COR-L47 (cell line): ENCODE data around the gene C2CD3.
"Not testable (repeated sequence)": the region's sequence is repeated elsewhere in the genome, so short reads cannot be mapped to it uniquely, and the experiment has no call there.

Experiments
- DNase-seq: peaks from one replicate; lab custom pipeline; 2025; lab: John Stamatoyannopoulos, UW

Gene C2CD3

GRCh38 chr11:74162681-74163467 is 7.9 kb downstream of the C2CD3 start:
- DNase-seq = no peak

- no peak for DNase-seq
Observed at GRCh38 chr11:74159642-74160041, 11.2 kb downstream of the C2CD3 start.

GRCh38 chr11:74157169-74157568 is 13.6 kb downstream of the C2CD3 start:
- no peak for DNase-seq

GRCh38 chr11:74154620-74155281 is 16.1 kb downstream of the C2CD3 start:
- DNase-seq = no peak

- DNase-seq = no peak
Observed at GRCh38 chr11:74153224-74153623, 17.6 kb downstream of the C2CD3 start.

- no peak for DNase-seq
Observed at GRCh38 chr11:74147199-74147929, 23.4 kb downstream of the C2CD3 start.

- DNase-seq = no peak
Observed at GRCh38 chr11:74144592-74144991, 26.2 kb downstream of the C2CD3 start.

GRCh38 chr11:74142624-74143023 is 28.2 kb downstream of the C2CD3 start:
- no peak for DNase-seq

GRCh38 chr11:74141908-74142307 is 28.9 kb downstream of the C2CD3 start:
- DNase-seq = no peak

- no peak for DNase-seq
Observed at GRCh38 chr11:74141241-74141695, 29.5 kb downstream of the C2CD3 start.

GRCh38 chr11:74139919-74140431 is 30.8 kb downstream of the C2CD3 start:
- DNase-seq = not testable (repeated sequence)

- DNase-seq = no peak
Observed at GRCh38 chr11:74139151-74139918, 31.5 kb downstream of the C2CD3 start.

GRCh38 chr11:74138572-74138971 is 32.2 kb downstream of the C2CD3 start:
- no peak for DNase-seq

- no peak for DNase-seq
Observed at GRCh38 chr11:74138021-74138420, 32.8 kb downstream of the C2CD3 start.

GRCh38 chr11:74135127-74135840 is 35.5 kb downstream of the C2CD3 start:
- no peak for DNase-seq

- DNase-seq = no peak
Observed at GRCh38 chr11:74134661-74135060, 36.1 kb downstream of the C2CD3 start.

- no peak for DNase-seq
Observed at GRCh38 chr11:74133436-74133835, 37.4 kb downstream of the C2CD3 start.

GRCh38 chr11:74132833-74133232 is 38.0 kb downstream of the C2CD3 start:
- DNase-seq = no peak

- DNase-seq = not testable (repeated sequence)
Observed at GRCh38 chr11:74129121-74129520, 41.7 kb downstream of the C2CD3 start.

GRCh38 chr11:74123008-74123448 is 47.8 kb downstream of the C2CD3 start:
- no peak for DNase-seq

- no peak for DNase-seq
Observed at GRCh38 chr11:74121804-74122203, 49.0 kb downstream of the C2CD3 start.
